Measurements from ENCODE around the gene CPE.

Gene CPE

GRCh38 chr4:165518024-165518616 lies 139.3 kb downstream of the CPE start:
- no peak for TF ChIP-seq CTCF (IDR thresholded peaks at IDR 0.05)

GRCh38 chr4:165518686-165519085 lies 139.9 kb downstream of the CPE start:
- TF ChIP-seq CTCF (IDR thresholded peaks at IDR 0.05), result no peak

GRCh38 chr4:165519591-165519990 lies 140.8 kb downstream of the CPE start:
- no peak for TF ChIP-seq CTCF (IDR thresholded peaks at IDR 0.05)

GRCh38 chr4:165520086-165520485 lies 141.3 kb downstream of the CPE start:
- TF ChIP-seq CTCF (IDR thresholded peaks at IDR 0.05), result no peak

GRCh38 chr4:165522050-165522449 lies 143.2 kb downstream of the CPE start:
- no peak for TF ChIP-seq CTCF (IDR thresholded peaks at IDR 0.05)

GRCh38 chr4:165524532-165525190 lies 145.9 kb downstream of the CPE start:
- no peak for TF ChIP-seq CTCF (IDR thresholded peaks at IDR 0.05)

- TF ChIP-seq CTCF (IDR thresholded peaks at IDR 0.05), result no peak
Observed at GRCh38 chr4:165532976-165533375, 154.2 kb downstream of the CPE start.
